ENCODE results near the gene FXR2.

Gene FXR2

GRCh38 chr17:7557147-7557764 lies 57.4 kb downstream of the FXR2 start:
- TF ChIP-seq CTCF (conservative IDR thresholded peaks at IDR 0.05; ENCODE audit: control insufficient read depth, insufficient read depth, low read depth, low read length): no peak
- no peak for DNase-seq (ENCODE audit: low read depth)
- no peak overlapping the region for H3K4me3 ChIP-seq (ENCODE audit: control insufficient read depth, low read depth, low read length)

- no peak overlapping the region for H3K4me3 ChIP-seq (ENCODE audit: control insufficient read depth, low read depth, low read length)
- DNase-seq (ENCODE audit: low read depth): no peak
- TF ChIP-seq CTCF (conservative IDR thresholded peaks at IDR 0.05; ENCODE audit: control insufficient read depth, insufficient read depth, low read depth, low read length): no peak
Measured at GRCh38 chr17:7556627-7557026, 58.1 kb downstream of the FXR2 start.

GRCh38 chr17:7555320-7555948 lies 59.3 kb downstream of the FXR2 start:
- no peak for DNase-seq (ENCODE audit: low read depth)
- H3K4me3 ChIP-seq (ENCODE audit: control insufficient read depth, low read depth, low read length): no peak overlapping the region
- TF ChIP-seq CTCF (conservative IDR thresholded peaks at IDR 0.05; ENCODE audit: control insufficient read depth, insufficient read depth, low read depth, low read length): peak; percentile 14

- DNase-seq (ENCODE audit: low read depth): no peak
- no peak for TF ChIP-seq CTCF (conservative IDR thresholded peaks at IDR 0.05; ENCODE audit: control insufficient read depth, insufficient read depth, low read depth, low read length)
- no peak overlapping the region for H3K4me3 ChIP-seq (ENCODE audit: control insufficient read depth, low read depth, low read length)
Measured at GRCh38 chr17:7553356-7553755, 61.3 kb downstream of the FXR2 start.

- TF ChIP-seq CTCF (conservative IDR thresholded peaks at IDR 0.05; ENCODE audit: control insufficient read depth, insufficient read depth, low read depth, low read length): no peak
- DNase-seq (ENCODE audit: low read depth): no peak
- no peak overlapping the region for H3K4me3 ChIP-seq (ENCODE audit: control insufficient read depth, low read depth, low read length)
Measured at GRCh38 chr17:7552621-7553051, 62.1 kb downstream of the FXR2 start.

- TF ChIP-seq CTCF (conservative IDR thresholded peaks at IDR 0.05; ENCODE audit: control insufficient read depth, insufficient read depth, low read depth, low read length): no peak
- H3K4me3 ChIP-seq (ENCODE audit: control insufficient read depth, low read depth, low read length): no peak overlapping the region
- DNase-seq (ENCODE audit: low read depth): no peak
Measured at GRCh38 chr17:7551396-7551795, 63.3 kb downstream of the FXR2 start.

Data from fibroblast of mammary gland (primary cell).